ENCODE data around the gene KRT82. TPM values are rescaled to one million over a fixed set of nuclear protein-coding genes. Genes with fewer than 3 reads are reported as not detected.

KRT82 gene
- total RNA-seq, 2 donors from 2014 or later, result not detected

DNA sequence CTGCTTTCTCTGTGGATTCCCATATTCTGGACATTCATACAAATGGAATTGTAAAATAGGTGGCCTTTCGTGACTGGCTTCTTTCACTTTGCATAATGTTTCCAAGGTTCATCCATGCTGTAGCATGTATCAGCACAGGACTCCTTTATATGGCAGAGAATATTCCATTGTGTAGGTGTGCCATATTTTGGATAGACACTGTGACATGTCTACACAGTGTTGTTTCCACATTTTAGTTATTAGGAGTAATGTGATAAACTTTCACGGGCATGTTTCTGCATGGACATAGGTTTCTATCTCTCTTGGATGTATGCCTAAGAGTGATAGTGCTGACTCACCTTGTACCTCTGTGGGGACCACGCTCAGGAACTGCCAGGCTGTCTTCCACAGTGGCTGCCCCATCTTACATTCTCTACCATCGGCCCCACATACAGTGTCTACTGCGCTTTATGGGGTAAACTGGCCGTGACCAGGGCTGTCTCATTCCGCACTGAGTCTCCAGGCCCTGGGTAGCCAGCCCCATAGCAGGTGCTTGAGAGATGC, 13.6 kb downstream of the KRT82 start:
- intact Hi-C loops (cut with DNase I), result no loop called here
- WGBS, result 77% methylated on average over 7 of the region's 7 CpGs
- H3K4me3 ChIP-seq, result no peak overlapping the region
- H3K4me1 ChIP-seq (replicated peaks), result no peaks in the 10 kb centered on the region
- H3K27me3 ChIP-seq (replicated peaks; ENCODE audit: insufficient read depth), result no peaks in the 10 kb centered on the region
- no peak for DNase-seq (ENCODE audit: low spot score)
- H3K36me3 ChIP-seq, result no peaks in the 10 kb centered on the region
- no peaks in the 10 kb centered on the region for H3K9me3 ChIP-seq
- TF ChIP-seq POLR2AphosphoS5 (IDR thresholded peaks at IDR 0.05) (no peak), POLR2A (IDR thresholded peaks at IDR 0.05) (no peak)
- TF ChIP-seq, protein P1, sequence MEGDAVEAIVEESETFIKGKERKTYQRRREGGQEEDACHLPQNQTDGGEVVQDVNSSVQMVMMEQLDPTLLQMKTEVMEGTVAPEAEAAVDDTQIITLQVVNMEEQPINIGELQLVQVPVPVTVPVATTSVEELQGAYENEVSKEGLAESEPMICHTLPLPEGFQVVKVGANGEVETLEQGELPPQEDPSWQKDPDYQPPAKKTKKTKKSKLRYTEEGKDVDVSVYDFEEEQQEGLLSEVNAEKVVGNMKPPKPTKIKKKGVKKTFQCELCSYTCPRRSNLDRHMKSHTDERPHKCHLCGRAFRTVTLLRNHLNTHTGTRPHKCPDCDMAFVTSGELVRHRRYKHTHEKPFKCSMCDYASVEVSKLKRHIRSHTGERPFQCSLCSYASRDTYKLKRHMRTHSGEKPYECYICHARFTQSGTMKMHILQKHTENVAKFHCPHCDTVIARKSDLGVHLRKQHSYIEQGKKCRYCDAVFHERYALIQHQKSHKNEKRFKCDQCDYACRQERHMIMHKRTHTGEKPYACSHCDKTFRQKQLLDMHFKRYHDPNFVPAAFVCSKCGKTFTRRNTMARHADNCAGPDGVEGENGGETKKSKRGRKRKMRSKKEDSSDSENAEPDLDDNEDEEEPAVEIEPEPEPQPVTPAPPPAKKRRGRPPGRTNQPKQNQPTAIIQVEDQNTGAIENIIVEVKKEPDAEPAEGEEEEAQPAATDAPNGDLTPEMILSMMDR (IDR thresholded peaks at IDR 0.05), result no peak
- no peak overlapping the region for H3K27ac ChIP-seq

DNA sequence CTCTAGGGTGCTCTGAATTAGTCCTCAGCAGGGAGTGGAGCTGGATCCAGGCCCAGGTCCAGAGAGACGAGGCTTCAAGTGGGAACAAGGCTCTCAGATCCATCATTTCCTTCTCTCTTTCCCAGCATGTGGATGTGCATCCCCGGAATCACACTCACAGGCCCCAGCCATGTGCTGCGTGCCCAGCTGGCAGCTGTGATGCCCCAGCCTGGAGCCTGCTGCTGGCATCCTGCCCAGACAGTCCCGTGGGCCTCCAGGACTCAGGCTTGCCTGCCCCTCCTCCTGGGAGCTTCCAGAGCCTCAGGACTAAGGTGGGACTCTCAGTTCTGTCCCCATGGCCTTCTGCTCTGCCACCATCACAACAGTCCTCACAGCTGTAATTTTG, 14.5 kb downstream of the KRT82 start:
- TF ChIP-seq POLR2A (IDR thresholded peaks at IDR 0.05) (no peak), POLR2AphosphoS5 (IDR thresholded peaks at IDR 0.05) (no peak)
- TF ChIP-seq, protein P1 (IDR thresholded peaks at IDR 0.05), result no peak
- intact Hi-C loops (cut with DNase I), result no loop called here
- no peaks in the 10 kb centered on the region for H3K4me1 ChIP-seq (replicated peaks)
- no peaks in the 10 kb centered on the region for H3K27me3 ChIP-seq (replicated peaks; ENCODE audit: insufficient read depth)
- H3K36me3 ChIP-seq, result no peaks in the 10 kb centered on the region
- no peak overlapping the region for H3K27ac ChIP-seq
- DNase-seq (ENCODE audit: low spot score), result no peak
- H3K9me3 ChIP-seq, result no peaks in the 10 kb centered on the region
- 7% methylated on average over 4 of the region's 4 CpGs for WGBS
- no peak overlapping the region for H3K4me3 ChIP-seq

DNA sequence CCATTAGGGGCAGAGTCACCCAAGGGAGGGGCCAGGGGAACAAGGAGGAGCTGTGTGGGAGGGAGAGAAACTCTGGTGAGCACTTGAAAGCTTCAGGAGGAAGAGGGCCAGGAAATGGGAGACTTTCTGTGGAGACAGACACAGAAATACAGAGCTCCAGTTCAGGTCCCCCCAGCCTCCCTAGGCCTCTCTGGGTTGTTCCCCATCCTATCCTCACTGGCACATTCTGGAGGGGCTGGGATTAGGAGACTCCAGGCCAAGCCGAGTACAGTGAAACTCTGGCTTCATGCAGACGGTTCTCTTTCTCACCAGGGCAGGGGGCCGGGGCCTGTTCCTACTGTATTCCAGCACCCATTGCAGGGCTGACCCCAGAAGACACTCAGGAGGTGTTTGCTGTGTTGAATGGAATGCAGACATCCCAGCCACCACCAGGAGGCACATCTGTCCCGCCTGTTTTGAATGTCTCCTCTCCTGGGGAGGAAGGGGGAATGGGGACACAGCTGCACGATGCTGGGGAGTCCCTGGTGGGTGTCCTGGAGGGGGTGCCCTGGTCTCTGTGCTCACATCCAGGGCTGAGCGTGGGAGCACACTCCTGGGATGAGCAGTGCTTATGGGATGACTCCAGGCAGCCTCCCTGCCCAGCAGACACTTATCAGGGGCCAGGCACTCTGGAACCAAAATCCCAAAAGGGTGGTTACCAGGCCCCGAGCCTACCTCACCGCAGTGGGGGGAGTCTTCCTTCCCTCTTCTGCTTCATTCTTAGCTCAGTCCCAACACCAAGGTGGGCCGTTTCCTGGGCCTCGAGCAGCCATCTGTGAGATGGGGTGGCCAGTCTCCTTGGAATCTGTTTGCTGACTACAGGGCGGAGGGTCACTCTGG, 15.2 kb downstream of the KRT82 start:
- no peak for DNase-seq (ENCODE audit: low spot score)
- intact Hi-C loops (cut with DNase I), result no loop called here
- Histone ChIP-seq H3K36me3 (no peaks in the 10 kb centered on the region), H3K27me3 (replicated peaks; ENCODE audit: insufficient read depth) (no peaks in the 10 kb centered on the region), H3K4me3 (no peak overlapping the region), H3K4me1 (replicated peaks) (no peaks in the 10 kb centered on the region), H3K27ac (no peak overlapping the region), H3K9me3 (no peaks in the 10 kb centered on the region)
- TF ChIP-seq, protein P1 (IDR thresholded peaks at IDR 0.05), result peak in 3 of 4 experiments; percentile 35 to 66 (median 60)
- TF ChIP-seq POLR2A (IDR thresholded peaks at IDR 0.05) (no peak), POLR2AphosphoS5 (IDR thresholded peaks at IDR 0.05) (no peak)
- WGBS, result 78% methylated on average over 10 of the region's 11 CpGs

DNA sequence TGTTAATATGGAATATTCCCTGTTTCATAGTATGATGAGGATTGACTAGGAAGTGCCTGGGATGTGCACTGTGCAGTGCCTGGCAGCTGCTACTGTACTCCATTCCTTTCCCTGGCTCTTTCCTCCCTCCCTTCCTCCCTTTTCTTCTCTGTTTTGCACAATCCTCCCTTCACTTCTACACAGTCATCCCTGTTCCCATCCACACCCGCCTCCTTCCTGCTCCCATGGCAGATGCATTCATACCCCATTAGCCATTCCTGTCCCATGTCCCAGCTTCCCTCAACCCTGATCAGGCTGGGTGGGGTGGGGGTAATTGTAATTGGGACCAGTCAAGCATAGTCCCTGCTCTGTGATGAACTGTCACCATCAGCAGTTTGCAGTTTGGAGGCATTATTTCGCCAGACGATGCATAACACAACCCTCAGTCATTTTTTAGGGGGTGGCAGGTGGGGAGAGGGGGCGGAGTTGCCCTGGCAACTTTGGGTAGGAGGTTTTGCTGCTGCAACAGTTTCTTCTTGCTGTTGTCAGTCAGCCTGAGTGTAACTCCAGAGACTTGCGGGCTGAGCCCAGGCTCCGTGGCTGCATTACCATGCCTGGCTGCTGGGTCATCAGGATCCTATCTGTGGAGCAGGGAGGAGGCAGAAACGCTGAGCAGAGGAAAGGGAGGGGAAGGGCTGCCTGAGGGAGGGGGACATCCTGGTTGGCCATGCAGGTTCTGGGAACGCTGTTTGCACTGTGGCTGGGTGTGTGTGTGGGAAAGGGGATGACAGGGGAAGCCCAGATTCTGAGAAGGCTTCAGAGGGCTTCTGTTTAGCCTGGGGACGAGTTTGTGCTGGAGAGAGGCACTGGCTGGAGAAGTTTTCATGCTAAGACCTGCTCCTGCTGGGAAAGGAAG, 16.6 kb downstream of the KRT82 start:
- H3K4me1 ChIP-seq (replicated peaks), result no peaks in the 10 kb centered on the region
- no peak overlapping the region for H3K4me3 ChIP-seq
- TF ChIP-seq POLR2AphosphoS5 (IDR thresholded peaks at IDR 0.05) (no peak), POLR2A (IDR thresholded peaks at IDR 0.05) (no peak)
- TF ChIP-seq, protein P1 (IDR thresholded peaks at IDR 0.05), result no peak
- H3K36me3 ChIP-seq, result no peaks in the 10 kb centered on the region
- whole genome bisulfite sequencing, result 30% methylated on average over 9 of the region's 9 CpGs
- no peaks in the 10 kb centered on the region for H3K27me3 ChIP-seq (replicated peaks; ENCODE audit: insufficient read depth)
- peak; percentile 22 for DNase-seq (ENCODE audit: low spot score)
- no peaks in the 10 kb centered on the region for H3K9me3 ChIP-seq
- H3K27ac ChIP-seq, result no peak overlapping the region
- intact Hi-C loops (cut with DNase I), result no loop called here

Data from prostate gland (tissue), 2 donors.